ENCODE results near the gene PTDSS2.

PTDSS2 gene

GRCh38 chr11:457111-457760 is 7.2 kb downstream of the PTDSS2 start:
- peaks cover 11% of the 10 kb centered on the region for H3K4me1 ChIP-seq (ENCODE audit: insufficient read depth, low read length, severe bottlenecking)
- TF ChIP-seq EZH2 (IDR thresholded peaks at IDR 0.05; ENCODE audit: borderline replicate concordance, low read length) (no peak), CTCF (IDR thresholded peaks at IDR 0.05; ENCODE audit: low read length) (no peak)
- H3K79me2 ChIP-seq (ENCODE audit: insufficient read depth, low read length), result no peaks in the 10 kb centered on the region
- H3K36me3 ChIP-seq (ENCODE audit: insufficient read depth, low read length), result peaks cover 8% of the 10 kb centered on the region
- H3K9me2 ChIP-seq (ENCODE audit: low read depth, low read length), result no peaks in the 10 kb centered on the region
- H3K27me3 ChIP-seq (ENCODE audit: insufficient read depth, low read length), result no peaks in the 10 kb centered on the region
- H3K9ac ChIP-seq (ENCODE audit: low read length), result no peak overlapping the region
- H3K9me3 ChIP-seq (ENCODE audit: low read length), result no peaks in the 10 kb centered on the region
- H3K4me2 ChIP-seq (ENCODE audit: low read length), result no peak overlapping the region
- H4K20me1 ChIP-seq (ENCODE audit: insufficient read depth, low read length), result no peaks in the 10 kb centered on the region
- H3F3A ChIP-seq (ENCODE audit: insufficient read depth, low read length), result no peaks in the 10 kb centered on the region
- no peak overlapping the region for H3K27ac ChIP-seq (ENCODE audit: low read depth, low read length, poor library complexity, severe bottlenecking)
- H2AFZ ChIP-seq (ENCODE audit: low read length), result no peak overlapping the region
- H3K4me3 ChIP-seq (ENCODE audit: low read depth, low read length, poor library complexity, severe bottlenecking), result no peak overlapping the region

- Histone ChIP-seq H3K27me3 (ENCODE audit: insufficient read depth, low read length) (no peaks in the 10 kb centered on the region), H3K4me1 (ENCODE audit: insufficient read depth, low read length, severe bottlenecking) (peaks cover 11% of the 10 kb centered on the region), H3K9me3 (ENCODE audit: low read length) (no peaks in the 10 kb centered on the region), H3K27ac (ENCODE audit: low read depth, low read length, poor library complexity, severe bottlenecking) (no peak overlapping the region), H3F3A (ENCODE audit: insufficient read depth, low read length) (no peaks in the 10 kb centered on the region), H2AFZ (ENCODE audit: low read length) (no peak overlapping the region), H3K9ac (ENCODE audit: low read length) (no peak overlapping the region), H4K20me1 (ENCODE audit: insufficient read depth, low read length) (no peaks in the 10 kb centered on the region), H3K36me3 (ENCODE audit: insufficient read depth, low read length) (no peaks in the 10 kb centered on the region), H3K4me2 (ENCODE audit: low read length) (no peak overlapping the region), H3K4me3 (ENCODE audit: low read depth, low read length, poor library complexity, severe bottlenecking) (no peak overlapping the region), H3K9me2 (ENCODE audit: low read depth, low read length) (no peaks in the 10 kb centered on the region), H3K79me2 (ENCODE audit: insufficient read depth, low read length) (no peaks in the 10 kb centered on the region)
- TF ChIP-seq CTCF (IDR thresholded peaks at IDR 0.05; ENCODE audit: low read length), result no peak
- no peak for TF ChIP-seq EZH2 (IDR thresholded peaks at IDR 0.05; ENCODE audit: borderline replicate concordance, low read length)
Observed at GRCh38 chr11:459511-460220, 9.6 kb downstream of the PTDSS2 start.

GRCh38 chr11:460331-461199 is 10.5 kb downstream of the PTDSS2 start:
- Histone ChIP-seq H3K9me2 (ENCODE audit: low read depth, low read length) (no peaks in the 10 kb centered on the region), H3K27me3 (ENCODE audit: insufficient read depth, low read length) (no peaks in the 10 kb centered on the region), H3K4me3 (ENCODE audit: low read depth, low read length, poor library complexity, severe bottlenecking) (no peak overlapping the region), H3K4me1 (ENCODE audit: insufficient read depth, low read length, severe bottlenecking) (peaks cover 11% of the 10 kb centered on the region), H3K36me3 (ENCODE audit: insufficient read depth, low read length) (no peaks in the 10 kb centered on the region; the same call in 1 of the 2 replicates), H4K20me1 (ENCODE audit: insufficient read depth, low read length) (no peaks in the 10 kb centered on the region), H3K9me3 (ENCODE audit: low read length) (no peaks in the 10 kb centered on the region), H3K27ac (ENCODE audit: low read depth, low read length, poor library complexity, severe bottlenecking) (no peak overlapping the region), H3K9ac (ENCODE audit: low read length) (no peak overlapping the region), H3K79me2 (ENCODE audit: insufficient read depth, low read length) (no peaks in the 10 kb centered on the region), H3K4me2 (ENCODE audit: low read length) (no peak overlapping the region), H2AFZ (ENCODE audit: low read length) (no peak overlapping the region), H3F3A (ENCODE audit: insufficient read depth, low read length) (no peaks in the 10 kb centered on the region)
- TF ChIP-seq EZH2 (IDR thresholded peaks at IDR 0.05; ENCODE audit: borderline replicate concordance, low read length), result no peak
- no peak for TF ChIP-seq CTCF (IDR thresholded peaks at IDR 0.05; ENCODE audit: low read length)
